Measurements from ENCODE around the gene PLXNB2. TPM values are rescaled to one million over a fixed set of nuclear protein-coding genes. Genes with fewer than 3 reads are reported as not detected.

Gene PLXNB2
- total RNA-seq (2021; ENCODE audit: unreplicated experiment) (236 TPM), Bru-seq, nascent RNA (percentile 67 among the genes with signal in this experiment), BruChase-seq, experiment 1, labeled RNA remaining after a 6-hour chase (percentile 93 among the genes with signal in this experiment), BruChase-seq, experiment 2, labeled RNA remaining after a 2-hour chase (percentile 87 among the genes with signal in this experiment)
- 192 and 208 TPM in 2 replicates for polyA plus RNA-seq (2012)
- long read RNA-seq, partial matches to known transcripts, result 247 of 298 reads
- long read RNA-seq, other reads (novel, unspliced or antisense), result 44 of 298 reads

GRCh38 chr22:50306753-50307749 lies at the start of gene PLXNB2:
Gene PLXNB2, minus strand, starts transcription at chr22:50307646. Its CDS starts 17,062 bp downstream, at chr22:50290584.
- Histone ChIP-seq H4K20me1 (ENCODE audit: insufficient read depth) (no peaks in the 10 kb centered on the region), H3K9me3 (ENCODE audit: control insufficient read depth in 1 of 2, insufficient read depth in 1 of 2, low read depth in 1 of 2, low read length in 2 of 2) (no peaks in the 10 kb centered on the region), H2AFZ (ENCODE audit: low read depth, low read length, poor library complexity, severe bottlenecking) (no peak within 1 kb of the TSS), H3K36me3 (ENCODE audit: control insufficient read depth in 1 of 2, insufficient read depth in 2 of 2, low read length in 2 of 2) (0 out of 4 replicates have a peak, but pooled peaks cover 0 to 2% of the 10 kb centered on the region in 2 experiments), H3K27ac (ENCODE audit: low read depth, low read length) (peak within 1 kb of the TSS; percentile 99), H3K4me3 (replicated peaks in 1 of 2; ENCODE audit: low read depth in 1 of 2, low read length in 2 of 2) (peak within 1 kb of the TSS; percentile 70 to 91), H3K79me2 (ENCODE audit: insufficient read depth, low read length) (peaks cover 49% of the 10 kb centered on the region), H3K9me2 (ENCODE audit: insufficient read depth) (no peaks in the 10 kb centered on the region), H3K4me1 (ENCODE audit: control insufficient read depth in 1 of 2, insufficient read depth in 2 of 2, low read length in 2 of 2) (peaks cover 40 to 58% of the 10 kb centered on the region in 2 experiments), H3K27me3 (ENCODE audit: insufficient read depth, low read length) (no peaks in the 10 kb centered on the region), H3K4me2 (ENCODE audit: low read length) (peak within 1 kb of the TSS; percentile 98), H3K9ac (ENCODE audit: low read length) (peak within 1 kb of the TSS; percentile 96)
- RAD21 ChIA-PET (ENCODE audit: low non-redundant PET in 1 of 2, low total read pairs in 2 of 2, uncharacterized antibody in 2 of 2, unreplicated experiment in 2 of 2), result interaction anchor here in 1 of 2 experiments (0.7 kb wide), 2 partner anchors 10 to 170 kb away, joined by 3 read pairs; no protein-coding TSS in a partner anchor
- ATAC-seq (peak; percentile 41), DNase-seq (ENCODE audit: low read depth, low spot score) (peak; percentile 56)
- intact Hi-C loops (cut with micrococcal nuclease), result no loop called here
- CTCF ChIA-PET, result no interaction called here
- BruUV-seq (replicated peaks), result no TSS peak
- POLR2A ChIA-PET, result interaction anchor here (0.7 to 1.3 kb wide), 3 partner anchors 9 to 201 kb away, joined by 3 read pairs; partner anchors contain the start of gene NCAPH2
- no peak for TF ChIP-seq RAD21 (IDR thresholded peaks at IDR 0.05; ENCODE audit: low read depth)
- TF ChIP-seq SRF (IDR thresholded peaks at IDR 0.05; ENCODE audit: low read depth), result no peak
- peak; percentile 45 for TF ChIP-seq POLR2A (IDR thresholded peaks at IDR 0.05; ENCODE audit: borderline replicate concordance, extremely low read depth, insufficient read depth, insufficient read length)
- TF ChIP-seq REST (IDR thresholded peaks at IDR 0.05; ENCODE audit: low read depth), result no peak
- peak; percentile 96; the same call in 1 of the 2 replicates for TF ChIP-seq ZFX (IDR thresholded peaks at IDR 0.05)
- TF ChIP-seq ZBTB33 (IDR thresholded peaks at IDR 0.05; ENCODE audit: extremely low read depth, insufficient replicate concordance, low read length), result no peak
- TF ChIP-seq POLR2AphosphoS5 (IDR thresholded peaks at IDR 0.05; ENCODE audit: low read depth, low read length), result peak; percentile 83
- no peak for TF ChIP-seq EZH2phosphoT487 (IDR thresholded peaks at IDR 0.05; ENCODE audit: borderline replicate concordance)
- peak; percentile 40 for TF ChIP-seq TCF7L2 (IDR thresholded peaks at IDR 0.05; ENCODE audit: borderline replicate concordance, extremely low read depth, insufficient read depth, insufficient read length)
- TF ChIP-seq ATF3 (IDR thresholded peaks at IDR 0.05), result no peak
- TF ChIP-seq ZNF274 (IDR thresholded peaks at IDR 0.05; ENCODE audit: low read depth, low read length), result no peak
- no peak for TF ChIP-seq SIN3A (IDR thresholded peaks at IDR 0.05; ENCODE audit: low read depth)
- no peak for TF ChIP-seq CBX3 (IDR thresholded peaks at IDR 0.05; ENCODE audit: low read depth)
- TF ChIP-seq MAX (IDR thresholded peaks at IDR 0.05), result no peak
- no peak for TF ChIP-seq EZH2 (IDR thresholded peaks at IDR 0.05)
- no peak for TF ChIP-seq SP1 (IDR thresholded peaks at IDR 0.05; ENCODE audit: low read depth)
- TF ChIP-seq ELF1 (IDR thresholded peaks at IDR 0.05; ENCODE audit: borderline replicate concordance, low read depth), result no peak
- TF ChIP-seq EGR1 (IDR thresholded peaks at IDR 0.05; ENCODE audit: low read depth), result no peak
- peak; percentile 57 for TF ChIP-seq YY1 (IDR thresholded peaks at IDR 0.05; ENCODE audit: extremely low read depth, insufficient replicate concordance, low read depth, low read length)
